ENCODE results near the gene EVI5L.

- TF ChIP-seq ZNF274 (IDR thresholded peaks at IDR 0.05; ENCODE audit: borderline replicate concordance, extremely low read depth, low read length) (no peak), RBBP5 (IDR thresholded peaks at IDR 0.05; ENCODE audit: borderline replicate concordance, low read depth, low read length) (no peak), POLR2A (IDR thresholded peaks at IDR 0.05; ENCODE audit: control extremely low read depth in 1 of 2, low read depth in 2 of 2, low read length in 2 of 2) (no peak)
Observed at GRCh38 chr19:7912144-7912696, 82.2 kb downstream of the EVI5L start.
